HG02610 (cell line): Measurements from ENCODE around the gene RIN3.
"Not testable (repeated sequence)": the region's sequence is repeated elsewhere in the genome, so short reads cannot be mapped to it uniquely, and the experiment has no call there.

Experiments used
- ATAC-seq: cut with Tn5 transposase; IDR thresholded peaks from one replicate; pipeline ENCODE4 v1.9.1; 2021; ENCODE audit warnings: mild to moderate bottlenecking, moderate library complexity; ENCODE audit not compliant: unreplicated experiment

The RIN3 gene

DNA sequence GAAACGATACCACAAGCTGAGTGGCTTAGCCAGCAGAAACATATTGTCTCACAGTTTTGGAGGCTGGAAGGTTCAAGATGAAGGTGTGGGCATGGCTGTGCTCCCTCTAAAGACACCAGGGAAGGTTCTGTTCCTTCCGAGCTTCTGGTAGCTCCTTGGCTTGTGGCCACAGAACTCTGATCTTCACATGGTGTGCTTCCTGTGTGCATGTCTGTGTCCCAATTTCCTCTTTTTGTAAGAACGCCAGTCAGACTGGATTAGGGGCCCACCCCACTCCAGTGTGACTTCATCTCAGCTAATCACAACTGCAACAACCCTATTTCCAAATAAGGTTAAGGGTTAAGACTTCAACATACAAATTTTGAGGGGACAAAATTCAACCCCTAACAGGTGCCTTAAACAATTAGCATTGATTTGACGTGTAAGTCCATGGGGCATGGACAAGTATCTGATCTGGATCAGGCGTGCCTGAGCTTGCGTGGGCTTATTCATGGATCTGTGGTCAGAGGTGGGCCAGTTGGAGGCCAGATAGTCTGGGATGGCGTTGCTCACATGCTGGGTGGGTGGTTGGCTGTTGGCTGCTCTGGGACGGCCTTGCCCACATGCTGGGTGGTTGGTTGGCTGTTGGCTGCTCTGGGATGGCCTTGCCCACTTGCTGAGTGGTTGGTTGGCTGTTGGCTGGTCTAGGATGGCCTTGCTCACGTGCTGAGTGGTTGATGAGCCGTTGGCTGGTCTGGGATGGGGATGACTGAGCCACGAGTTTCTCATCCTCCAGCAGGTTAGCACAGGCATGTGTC, 146.4 kb downstream of the RIN3 start:
- peak; percentile 37 for ATAC-seq

DNA sequence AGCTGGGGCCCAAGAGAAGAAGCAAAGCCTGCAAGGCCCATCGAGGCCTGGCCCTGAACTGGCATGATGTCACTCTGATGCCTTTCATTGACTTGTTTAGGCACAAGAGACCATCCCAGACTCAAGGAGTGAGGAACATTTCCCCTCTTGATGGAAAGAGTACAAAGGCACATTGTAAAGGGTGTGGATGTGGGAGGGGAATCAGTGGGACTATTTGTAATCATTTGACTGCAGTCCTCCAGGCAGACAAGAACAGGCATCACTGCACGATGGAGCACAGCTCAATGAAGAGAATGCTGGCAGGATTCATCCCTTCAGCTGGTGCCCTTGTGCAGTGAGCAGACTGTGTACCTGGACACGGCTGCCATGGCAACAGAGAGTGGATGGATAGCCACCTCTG, 147.0 kb downstream of the RIN3 start:
- no peak for ATAC-seq

DNA sequence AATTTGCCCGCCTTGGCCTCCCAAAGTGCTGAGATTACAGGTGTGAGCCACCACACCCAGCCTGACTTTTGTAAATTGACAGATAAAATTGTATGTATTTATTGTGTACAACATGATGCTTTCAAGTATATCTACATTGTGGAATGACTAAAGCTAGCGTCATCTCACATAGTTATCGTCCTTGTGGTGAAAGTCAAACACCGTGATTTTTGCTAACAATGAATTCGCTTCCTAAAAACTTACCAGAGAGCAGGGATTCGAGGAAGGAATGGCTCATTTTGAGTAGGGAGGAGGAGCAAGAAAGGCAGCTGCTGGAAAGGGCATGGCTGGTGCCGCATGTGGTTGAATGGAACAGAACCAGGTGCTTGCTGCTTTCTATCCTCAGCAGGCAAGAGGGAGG, 149.5 kb downstream of the RIN3 start:
- no peak for ATAC-seq

DNA sequence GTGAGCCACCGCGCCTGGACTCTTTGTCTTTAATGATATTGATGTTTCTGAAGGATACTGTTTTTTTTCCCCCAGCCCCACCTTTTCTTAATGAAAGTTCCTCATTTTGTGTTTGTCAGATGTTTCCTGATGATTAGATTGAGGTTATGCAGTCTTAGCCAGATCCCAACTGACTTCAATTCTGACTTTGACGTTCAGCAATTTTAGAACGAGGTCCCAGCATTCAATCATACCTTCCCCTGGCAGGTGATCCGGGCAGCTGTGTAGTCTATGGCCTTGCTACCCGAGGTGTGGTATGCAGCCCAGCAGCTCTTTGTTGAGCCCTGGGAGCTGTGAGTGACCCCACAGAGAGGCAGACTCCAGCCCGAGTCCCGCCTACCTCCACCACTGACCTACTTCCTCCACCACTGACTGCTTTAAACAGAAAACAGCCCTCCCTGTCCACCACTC, 152.1 kb downstream of the RIN3 start:
- no peak for ATAC-seq

DNA sequence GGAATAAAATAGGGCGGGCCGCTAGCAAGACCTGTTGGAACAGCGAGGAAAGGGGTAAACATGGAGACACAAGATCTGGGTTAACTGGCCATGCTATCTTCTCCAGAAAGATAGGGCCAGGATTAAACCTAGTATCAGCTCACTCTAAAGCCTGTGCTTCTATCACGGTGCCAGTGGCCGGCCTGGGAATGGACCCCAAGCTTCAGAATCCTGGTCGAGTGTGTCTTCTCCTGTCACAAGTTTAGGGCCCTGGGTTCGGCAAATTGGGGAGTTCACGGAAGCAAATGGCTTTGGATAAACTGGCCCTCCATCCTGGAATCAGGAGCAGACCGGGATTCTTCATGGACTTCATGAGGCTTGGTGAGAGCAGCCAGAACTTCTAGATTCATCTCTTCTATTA, 152.7 kb downstream of the RIN3 start:
- no peak for ATAC-seq

DNA sequence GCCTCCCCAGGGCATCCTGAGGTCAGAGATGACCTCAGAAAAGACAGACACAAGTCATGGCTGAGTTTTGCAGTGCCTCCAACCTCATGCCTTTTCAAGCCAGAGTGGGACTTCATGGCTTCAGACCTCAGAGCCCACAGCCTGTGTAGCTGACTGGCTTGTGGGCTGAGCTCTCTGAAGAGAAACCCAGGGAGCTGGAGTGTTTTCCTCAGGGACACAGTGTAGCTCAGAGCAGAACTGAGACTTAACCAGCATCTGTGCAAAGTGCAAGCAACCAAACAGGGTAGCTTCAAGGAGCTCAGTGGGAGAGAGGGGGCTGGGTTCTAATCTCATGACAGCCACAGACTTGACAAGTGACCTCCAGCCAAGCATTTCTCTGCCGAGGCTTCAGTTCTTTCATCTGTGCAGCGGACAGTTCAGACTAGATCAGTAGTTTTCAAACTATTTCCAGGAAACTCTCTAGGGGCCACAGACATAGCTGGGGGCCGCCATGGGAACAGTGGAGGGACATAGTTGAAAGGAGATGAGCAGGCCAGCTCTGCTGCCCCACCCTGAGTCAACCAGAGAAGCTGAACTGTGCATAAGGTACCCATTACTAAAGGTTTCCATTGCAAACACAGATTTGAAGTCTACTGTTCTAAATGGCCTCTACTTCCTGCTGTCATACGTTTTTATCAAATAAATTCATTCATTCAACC, 154.8 kb downstream of the RIN3 start:
- ATAC-seq: peak; percentile 74

DNA sequence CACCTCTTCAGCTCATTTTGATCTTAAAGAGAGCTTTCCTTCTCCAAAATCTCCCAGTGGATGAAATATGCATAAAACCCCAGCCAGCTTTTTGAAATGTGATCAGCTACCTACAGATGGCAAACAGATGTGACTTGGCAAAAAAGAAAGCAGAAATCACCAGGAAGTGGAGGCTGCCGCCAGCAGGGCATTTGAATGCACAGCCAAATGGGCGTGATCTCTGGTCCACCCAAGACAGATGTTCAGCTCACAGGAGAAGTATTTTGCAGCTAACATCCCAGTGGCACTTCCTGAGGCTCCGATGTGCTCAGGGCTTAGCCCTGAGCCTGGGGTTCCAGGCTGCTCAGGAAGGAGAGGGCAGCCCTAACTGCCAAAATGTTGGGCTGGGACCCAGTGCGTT, 156.6 kb downstream of the RIN3 start:
- no peak for ATAC-seq

DNA sequence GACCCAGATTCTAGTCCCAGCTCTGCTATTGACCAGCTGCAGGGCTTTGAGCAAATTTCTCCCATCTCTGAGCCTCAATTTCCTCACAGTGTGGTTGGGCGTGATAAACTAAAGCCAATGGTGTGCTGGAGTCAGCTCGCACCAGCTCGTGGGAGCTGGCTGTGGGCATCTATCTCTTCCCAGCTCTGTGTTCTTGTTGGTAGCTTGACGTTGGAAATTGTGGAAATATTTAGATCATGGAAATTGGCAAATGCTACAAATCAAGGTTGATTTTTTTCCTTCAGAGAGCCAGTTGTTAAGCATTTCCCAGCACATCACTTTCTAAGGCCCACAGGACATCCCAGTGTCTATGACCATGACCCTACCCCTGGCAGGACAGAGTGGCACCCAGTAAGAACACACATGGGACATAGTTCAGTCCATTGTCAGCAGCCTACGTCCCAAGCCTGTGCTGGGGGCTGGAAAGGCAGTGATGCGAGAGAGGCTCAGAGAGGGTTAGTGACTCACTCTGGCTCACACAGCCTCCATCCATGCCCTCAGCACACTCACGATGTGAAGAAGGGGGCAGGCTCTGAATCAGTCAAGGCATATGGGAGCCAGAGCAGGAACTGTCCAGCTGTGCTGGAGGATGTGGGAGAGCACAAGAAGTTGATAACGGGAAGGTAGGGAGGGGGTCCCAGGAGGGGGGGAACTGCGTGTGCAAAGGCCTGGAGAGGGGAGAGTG, 157.2 kb downstream of the RIN3 start:
- no peak for ATAC-seq

DNA sequence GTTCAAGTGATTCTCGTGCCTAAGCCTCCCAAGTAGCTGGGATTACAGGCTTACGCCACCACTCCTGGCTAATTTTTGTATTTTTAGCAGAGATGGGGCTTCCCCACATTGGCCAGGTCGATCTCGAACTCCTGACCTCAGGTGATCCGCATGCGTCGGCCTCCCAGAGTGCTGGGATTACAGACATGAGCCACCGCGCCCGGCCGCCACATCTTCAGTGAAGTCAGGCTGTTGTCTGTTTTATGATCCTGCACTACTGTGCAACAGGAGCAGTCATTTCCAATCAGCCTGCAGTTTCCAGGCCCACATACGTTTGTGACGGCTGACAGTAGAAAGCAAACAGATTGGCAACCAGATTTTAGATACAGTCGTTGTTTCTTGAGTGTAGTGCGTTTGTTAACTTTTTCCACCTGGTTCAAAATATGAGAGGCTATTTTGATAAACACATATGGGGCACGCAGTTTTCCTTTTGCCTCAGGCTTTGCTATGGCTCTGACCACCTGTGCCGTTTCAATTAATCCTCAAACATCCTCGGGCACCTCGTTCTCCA, 160.1 kb downstream of the RIN3 start:
- ATAC-seq: no peak

DNA sequence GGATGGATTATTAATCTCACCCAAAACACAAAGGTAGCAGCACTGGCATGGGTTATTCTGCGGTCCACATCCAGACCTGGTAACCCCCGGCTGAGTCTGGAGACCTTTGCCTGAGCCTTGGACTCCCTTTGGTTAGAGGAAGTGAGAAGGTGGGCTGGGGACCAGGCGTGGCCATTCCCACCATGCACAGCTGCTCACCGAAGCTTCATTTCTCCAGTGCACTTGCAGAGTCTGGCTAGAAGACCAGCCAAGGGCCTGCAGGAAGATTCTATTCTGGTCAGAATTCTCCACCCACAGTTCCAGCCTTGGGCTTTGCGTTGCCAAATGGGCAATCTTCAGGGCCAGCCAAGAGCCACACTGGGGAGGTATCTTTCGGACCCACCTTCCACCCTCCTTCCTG, 161.8 kb downstream of the RIN3 start:
- ATAC-seq: no peak

DNA sequence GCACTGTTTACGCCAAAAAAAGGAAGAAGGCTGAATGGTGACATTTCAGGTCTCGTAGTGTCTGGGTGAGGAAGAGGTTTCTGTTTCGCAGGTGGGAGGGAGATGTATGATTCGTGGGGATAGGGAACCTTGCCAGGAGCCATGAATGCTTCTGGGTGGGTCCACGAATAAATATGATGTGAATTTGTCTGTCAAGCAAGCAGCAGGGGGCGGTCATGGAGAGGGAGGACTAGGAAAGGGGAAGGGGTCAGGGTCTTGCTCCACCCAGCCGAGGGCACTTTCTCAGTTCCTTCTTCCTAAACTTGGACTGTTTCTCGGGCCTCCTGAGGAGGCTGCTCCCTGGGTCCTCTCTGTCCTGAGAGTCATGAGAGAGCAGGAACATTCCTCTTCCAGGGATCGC, 162.4 kb downstream of the RIN3 start:
- no peak for ATAC-seq

DNA sequence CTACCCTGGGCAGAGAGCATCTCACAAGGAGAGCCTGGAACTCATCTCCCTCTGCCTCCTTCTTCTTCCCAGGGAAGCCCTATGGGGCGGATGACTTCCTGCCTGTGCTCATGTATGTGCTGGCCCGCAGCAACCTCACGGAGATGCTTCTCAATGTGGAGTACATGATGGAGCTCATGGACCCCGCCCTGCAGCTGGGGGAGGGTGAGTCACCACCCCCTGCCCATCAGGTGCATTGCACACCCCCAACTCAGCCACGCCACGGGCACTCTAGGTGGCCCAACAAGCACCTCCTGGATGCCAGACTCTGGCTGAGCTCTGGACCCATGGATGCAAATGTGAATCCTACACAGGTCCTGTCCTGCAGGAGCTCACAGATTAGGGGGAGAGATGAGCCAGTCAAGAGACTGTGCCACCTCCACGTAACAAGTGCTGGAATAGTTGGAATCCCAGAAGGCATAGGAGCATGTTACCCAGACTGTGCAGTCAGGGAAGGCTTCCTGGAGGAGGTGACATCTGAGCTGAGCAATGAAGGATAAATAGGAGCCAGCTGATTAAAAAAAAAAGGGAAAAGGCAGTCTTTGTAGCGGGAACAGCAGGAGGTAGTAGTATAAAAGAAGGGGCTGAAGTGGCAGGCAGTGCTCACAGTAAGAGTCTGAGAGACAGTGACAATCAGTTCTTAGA, 163.0 kb downstream of the RIN3 start:
- ATAC-seq: no peak

DNA sequence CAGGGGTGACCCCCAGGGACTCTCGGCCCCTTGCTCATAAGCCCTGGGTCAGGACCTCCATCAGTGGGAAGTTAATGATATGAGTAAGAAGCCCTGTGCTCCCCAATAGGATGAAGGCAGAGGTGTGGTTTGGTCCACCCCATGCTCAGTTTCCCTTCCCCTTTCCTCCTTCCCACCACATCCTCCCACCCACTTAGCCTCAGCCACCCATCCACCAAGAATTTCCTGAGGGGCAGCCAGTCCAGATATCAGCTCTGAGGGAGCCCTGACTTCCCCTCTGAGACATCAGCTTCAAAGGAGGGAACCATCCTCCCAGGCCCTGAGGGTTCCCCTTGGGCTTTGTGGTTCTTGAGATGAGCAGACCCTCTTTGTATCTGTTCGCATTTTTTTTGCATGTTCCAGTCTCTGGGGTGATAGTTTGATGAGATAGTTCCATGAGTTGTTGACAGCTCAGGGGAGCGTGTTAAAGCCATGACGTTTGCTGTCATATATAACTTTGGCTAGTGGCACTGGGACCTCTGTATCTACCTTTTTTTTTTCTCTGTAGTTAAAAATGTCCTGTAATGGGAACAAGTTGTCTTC, 163.6 kb downstream of the RIN3 start:
- ATAC-seq: peak; percentile 84

DNA sequence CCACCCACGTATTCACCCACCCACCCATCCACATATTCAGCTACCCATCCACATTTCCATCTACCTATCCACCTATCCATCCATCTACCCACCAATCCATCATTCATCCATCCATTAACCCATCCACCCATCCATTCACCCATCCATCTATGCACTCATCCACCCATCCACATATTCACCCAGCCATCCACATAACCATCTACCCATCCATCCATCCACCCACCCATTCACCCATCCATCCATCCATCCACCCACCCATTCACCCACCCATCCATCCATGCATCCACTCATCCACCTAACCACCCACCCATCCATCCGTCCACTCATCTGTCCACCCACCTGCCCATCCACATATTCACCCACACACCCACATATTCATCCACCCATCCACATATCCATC, 164.4 kb downstream of the RIN3 start:
- no peak for ATAC-seq

DNA sequence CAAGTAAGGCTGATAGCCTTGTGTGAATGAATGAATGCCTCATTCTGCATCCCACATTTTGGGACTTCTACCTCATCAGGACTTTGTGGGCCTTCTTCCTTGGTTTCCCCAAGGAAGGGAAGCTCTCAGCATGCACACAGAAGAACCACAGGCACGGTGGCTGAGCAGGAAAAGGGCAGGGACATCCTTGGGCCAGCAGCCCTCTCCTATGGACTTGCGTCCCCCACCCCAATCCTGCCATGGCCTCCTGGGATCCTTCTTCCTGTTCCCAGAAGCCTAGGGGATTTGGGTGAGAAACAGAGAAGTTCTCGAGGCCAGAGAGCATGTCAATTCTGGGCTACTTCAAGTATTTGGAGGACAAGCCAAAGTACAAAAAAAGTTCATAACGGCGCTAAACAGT, 165.2 kb downstream of the RIN3 start:
- no peak for ATAC-seq

DNA sequence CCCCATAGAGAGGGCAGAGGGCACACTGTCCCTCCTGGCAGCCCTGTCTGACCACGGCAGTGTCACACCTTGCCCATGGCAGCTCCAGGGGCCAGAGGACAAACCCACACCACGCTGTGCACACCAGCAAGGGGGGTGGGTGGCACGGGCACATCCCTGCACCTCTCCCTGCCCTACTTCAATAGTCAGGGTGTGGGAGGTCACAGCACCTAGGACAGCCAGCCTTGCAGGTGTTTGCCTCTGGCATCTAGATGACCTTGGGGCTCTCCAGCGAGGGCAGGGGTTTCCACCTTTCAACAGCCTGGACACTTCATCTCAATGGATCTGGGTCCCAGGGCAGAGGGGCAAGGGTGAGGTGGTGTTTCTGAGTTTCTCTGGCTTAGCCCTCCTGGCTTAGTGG, 165.7 kb downstream of the RIN3 start:
- no peak for ATAC-seq

DNA sequence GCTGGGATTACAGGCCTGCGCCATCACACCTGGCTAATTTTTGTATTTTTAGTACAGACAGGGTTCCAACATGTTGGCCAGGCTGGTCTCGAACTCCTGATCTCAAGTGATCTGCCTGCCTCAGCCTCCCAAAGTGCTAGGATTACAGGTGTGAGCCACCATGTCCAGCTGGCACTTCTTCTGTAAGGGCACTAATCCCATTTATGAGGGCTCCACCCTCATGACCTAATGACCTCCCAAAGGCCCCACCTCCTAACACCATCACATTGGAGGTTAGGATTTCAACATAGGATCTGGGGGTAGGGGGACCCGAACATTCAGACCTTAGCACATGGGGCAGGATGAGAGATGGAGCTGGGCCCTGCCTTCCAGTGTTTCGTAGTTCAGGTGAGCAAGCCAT, 166.7 kb downstream of the RIN3 start:
- not testable (repeated sequence) for ATAC-seq

DNA sequence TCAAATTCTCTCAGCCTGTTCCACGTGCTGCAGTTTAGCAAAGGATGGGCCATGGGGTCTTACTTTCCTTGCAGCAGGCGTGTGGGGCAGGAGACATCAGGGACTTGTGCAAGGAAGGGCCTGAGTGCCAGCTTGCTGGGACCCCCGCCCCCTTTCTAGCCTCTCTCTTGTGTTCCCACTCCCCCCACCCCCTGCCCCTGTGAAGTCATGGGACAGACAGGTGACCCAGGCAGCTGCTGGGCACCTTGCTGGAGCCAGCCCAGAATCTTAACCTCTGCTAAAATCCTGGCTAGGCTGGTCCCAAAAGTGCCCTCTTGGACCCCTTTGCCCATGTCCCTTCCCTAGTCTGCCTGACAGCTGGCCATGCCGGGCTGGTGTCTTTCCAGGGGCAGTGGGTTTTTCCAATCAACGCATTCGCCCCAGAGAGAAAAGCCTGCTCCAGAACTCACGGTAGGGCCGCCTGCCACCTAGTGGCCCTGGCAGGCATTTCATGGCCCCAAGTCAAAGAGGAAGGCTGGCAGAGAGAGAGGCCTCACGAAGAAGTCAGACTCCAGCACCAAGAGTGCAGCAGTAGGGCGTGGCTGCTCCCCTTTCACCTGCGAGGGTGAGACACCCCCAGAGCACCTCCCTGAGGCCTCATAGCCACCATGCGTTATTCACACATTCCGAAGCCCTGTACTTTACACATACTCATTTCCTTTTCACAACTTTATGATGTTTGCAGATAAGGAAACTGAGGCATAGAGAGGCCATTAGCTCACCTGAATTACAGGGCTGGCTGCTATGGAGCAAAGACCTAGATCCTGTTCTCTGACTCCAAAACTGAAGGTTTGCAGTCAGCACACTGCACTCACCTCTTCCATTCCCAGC, 167.4 kb downstream of the RIN3 start:
- no peak for ATAC-seq

DNA sequence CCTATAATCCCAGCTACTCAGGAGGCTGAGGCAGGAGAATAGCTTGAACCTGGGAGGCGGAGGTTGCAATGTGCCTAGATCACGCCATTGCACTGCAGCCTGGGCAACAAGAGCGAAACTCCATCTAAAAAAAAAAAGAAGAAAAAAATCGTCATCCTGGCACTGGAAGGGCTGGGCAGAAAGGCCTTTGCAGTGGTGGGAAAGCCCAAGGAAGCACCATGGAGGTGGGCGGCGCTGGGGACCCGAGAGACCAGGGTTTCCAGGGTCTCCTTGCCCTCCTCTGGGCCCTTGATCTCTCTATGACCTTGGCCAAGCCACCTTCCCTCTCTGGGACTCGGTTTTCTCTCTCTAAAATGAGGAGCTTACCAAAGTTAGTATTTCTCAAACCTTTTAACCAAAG, 169.5 kb downstream of the RIN3 start:
- ATAC-seq: no peak
